NOMO-1 treated with dmso at 0.1 percent for 144 hours (cell line): Measurements from ENCODE around the gene UTS2R.

Experiments used
- DNase-seq: peaks from one replicate; lab custom pipeline; 2025; ENCODE audit not compliant: unreplicated experiment; lab: John Stamatoyannopoulos, UW

The UTS2R gene

DNA sequence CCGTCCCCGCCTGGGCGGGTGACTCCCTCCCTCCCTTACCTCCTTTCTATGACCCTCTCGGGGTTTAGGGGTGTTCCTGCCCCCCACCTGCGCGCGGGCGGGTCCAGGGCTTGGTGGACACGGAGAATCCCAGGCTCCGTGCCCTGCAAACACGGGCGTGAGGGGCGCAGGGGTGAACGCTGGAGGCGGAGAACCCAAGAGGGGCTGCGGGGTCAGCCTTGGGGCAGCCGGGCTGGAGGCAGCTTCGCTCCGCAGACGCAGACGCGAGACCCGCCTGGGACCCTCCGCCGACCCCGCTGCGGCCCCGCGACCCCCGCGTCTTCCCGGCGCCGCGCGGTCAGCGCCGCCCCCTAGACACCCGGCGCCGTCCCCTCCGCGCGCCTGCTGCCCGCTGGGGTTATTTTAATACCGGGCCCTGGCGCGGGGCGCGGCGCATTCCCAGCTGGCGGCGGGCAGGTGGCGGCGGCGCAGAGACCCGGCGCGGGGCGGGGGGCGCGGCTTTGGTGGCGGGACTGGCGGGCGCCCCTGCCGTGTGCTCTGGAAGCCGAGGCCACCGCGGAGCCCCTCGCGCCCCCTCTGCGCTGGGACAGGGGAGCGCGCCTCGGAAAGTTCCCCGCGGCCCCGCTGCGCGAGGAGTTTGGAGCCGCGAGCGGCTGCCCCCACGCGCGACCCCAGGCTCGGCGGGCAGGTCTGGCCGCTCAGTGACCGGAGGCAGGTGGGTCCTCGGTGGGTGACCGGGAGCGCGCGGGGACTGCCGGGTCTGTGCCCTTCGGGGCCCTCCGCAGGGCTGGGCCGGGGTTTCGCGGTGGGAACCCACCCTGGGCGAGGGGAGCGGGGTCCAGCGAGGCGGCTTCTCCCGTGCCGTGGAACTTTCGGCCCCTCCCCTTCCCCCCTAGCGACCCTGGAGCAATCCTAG, at the start of gene UTS2R:
TSS of gene UTS2R (plus strand) at position 433 of the 916 bp plus-strand sequence. CDS start 2,560 bp downstream, outside the sequence.
- no peak for DNase-seq

DNA sequence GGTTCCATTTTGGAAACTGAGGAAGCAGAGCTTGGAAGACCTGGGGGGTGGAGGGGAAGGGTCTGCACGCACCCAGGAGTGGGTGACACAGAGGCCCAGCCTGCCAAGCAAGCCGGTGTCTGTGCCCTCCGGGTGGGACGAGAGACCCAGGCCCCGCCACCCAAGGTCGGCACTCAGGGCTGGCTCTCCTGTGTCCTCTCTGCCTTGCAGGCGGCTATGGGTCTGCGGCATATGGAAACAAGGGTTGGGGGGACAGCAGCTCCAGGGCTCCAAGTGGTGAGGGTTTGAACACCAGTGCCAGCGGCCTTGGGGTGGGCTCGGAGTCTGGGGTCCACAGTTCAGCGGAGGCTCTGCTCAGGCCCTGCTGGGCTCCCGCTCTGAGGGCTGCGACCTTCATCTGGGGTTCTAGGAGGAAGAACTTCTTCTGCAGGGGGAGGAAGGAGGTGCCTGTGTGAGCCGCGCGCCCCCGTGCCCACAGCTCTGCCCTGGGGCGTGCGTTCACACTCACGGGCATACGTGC, 49.6 kb upstream of the UTS2R start:
- DNase-seq: no peak

DNA sequence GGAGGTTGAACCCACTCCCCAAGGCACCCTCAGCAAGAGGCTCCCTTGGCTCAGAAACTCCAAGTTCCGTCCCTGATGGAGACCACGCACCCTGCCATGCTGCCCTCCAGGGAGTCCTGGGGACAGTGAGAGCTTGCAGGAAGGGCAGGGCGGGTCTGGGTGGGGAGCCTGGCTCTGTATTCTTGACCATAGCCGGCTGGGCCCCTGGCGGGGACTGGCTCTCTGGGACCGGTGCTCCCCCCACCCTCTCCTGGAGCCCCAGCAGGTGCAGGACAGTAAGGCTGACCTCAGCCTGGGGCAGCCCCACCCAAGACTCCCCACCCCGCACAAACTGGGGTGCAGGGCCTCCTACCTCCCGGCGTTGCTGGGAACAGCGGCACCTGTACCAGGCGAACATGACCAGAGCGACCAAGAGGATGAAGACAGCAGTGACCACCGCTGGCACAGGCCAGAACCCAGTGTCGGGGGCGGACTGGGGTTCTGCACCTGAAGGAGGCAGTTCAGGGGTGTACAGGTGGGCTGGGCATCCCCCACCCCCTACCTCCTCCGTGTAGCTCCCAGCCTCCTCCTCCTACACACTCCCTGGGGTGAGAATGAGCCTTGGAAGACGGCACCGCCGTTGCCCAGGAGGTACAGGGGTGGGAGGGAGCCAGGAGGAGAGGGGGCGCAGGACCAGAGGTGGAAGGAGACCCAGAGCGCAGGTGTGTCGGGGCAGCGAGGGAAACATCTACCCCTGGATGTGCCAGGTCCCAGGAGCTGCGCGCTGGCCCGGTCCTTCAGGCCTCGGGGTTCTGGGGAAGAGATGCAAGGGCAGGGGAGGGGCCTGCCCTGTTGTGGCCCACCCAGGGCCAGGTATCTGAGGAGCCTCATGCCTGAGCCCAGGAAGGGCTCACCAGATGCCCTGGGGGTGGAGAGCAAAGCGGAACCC, 48.8 kb upstream of the UTS2R start:
- no peak for DNase-seq

DNA sequence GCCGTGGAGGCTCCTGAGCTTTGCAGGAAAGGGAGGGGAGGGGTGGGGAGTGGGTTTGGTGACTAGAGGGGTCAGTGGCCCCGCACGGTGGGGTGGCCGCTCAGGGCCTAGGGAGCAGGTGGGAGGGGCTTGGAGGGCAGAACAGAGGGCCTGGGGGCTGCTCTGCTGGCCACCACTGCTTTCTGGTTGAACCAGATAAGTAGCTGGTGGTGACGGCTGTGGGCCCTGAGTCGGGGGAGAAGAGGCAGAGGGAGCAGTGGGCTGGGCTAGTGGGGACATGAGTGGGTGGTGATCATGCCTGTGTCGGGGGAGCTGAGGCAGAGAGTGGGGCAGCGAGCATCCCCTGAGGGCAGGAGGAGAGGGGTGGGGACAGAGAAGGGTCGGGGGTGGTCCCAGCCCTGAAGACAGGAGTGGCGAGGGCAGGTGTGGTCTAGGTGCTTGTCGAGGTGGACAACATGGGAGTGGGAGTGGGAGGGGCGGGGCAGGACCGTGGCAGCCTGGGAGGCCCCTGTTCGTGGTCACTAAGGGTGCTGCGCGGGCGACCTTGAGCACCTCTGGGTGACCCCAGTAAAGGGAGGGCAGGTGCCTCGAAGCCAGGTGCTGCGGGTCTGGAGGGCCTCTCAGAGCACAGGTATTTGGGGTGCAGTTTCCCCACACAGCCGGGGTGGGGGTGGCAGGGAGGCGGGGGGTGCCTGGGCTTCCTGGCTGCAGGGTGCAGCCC, 47.9 kb upstream of the UTS2R start:
- DNase-seq: no peak

DNA sequence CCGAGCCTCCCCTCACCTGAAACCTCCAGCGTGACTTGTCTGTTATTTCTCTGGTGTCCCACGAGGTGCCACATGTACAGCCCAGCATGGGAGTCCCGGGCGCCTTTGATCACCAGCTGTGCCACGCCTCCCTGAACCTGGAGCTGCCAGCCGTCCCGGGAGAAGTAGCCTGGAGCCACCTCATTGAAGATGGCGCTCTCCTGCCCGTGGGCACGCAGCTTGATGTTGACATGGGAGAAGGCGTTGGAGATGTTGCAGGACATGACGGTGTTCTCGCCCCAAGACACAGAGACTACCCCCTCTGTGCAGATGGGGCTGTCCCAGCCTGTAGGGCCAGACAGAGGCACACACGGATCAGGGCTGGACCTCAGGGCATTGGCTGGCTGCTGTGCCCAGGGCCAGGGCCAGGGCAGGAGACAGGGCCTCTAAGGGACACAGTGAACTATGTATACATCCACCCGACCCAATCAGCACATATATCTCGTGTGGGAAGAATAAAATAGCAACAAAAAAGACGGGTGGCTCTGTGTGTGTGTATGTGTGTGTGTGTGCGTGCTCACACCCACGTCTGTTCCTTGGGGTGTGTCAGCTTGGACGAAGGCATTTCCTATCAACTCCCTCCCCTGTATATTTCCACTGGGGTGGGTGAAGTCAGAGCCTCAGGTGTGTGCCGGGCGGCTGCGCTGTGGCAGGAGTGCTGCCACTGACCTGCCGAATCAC, 46.8 kb upstream of the UTS2R start:
- DNase-seq: no peak

DNA sequence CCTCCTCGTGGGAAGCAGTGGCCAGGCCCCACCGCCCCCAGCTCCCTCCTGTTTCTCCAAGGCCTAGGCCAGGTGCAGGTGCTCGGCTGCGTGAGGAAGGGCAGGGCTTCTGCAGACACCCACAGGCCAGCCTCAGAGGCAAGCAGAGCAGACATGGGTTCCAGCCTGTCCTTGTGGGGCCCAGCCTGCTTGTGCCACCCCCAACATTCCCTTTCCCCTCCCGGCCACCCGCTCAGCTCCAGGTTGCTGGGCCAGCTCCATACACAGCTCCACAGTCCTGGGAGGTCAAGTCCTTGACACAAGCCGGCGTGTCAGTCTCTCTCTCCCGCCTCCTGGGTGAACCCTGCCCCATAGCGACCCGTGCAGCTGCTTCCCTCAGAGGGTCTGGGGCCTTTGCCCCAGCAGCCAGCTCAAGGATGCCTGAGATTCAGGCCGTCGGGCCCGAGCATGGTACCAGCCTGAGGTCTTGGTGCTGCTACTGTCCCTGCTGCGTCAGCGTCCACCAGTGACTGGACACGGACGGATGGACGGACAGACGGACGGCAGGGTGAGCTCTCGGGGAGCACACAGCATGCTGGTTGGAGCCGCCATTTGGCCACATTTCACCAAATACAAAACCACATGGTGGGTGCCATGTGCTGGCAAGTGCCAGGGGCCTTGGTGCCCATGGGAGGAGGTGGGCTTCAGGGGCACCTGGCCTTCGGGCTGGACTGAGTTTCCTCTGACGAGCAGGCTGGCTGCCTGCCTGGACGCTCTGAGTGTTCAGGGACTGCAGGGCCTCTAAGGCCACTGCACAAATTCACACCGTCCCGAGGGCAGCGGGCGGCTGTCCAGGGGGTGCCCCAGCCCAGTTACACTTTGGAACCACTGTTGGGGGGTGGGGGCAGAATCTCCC, 46.0 kb upstream of the UTS2R start:
- no peak for DNase-seq

DNA sequence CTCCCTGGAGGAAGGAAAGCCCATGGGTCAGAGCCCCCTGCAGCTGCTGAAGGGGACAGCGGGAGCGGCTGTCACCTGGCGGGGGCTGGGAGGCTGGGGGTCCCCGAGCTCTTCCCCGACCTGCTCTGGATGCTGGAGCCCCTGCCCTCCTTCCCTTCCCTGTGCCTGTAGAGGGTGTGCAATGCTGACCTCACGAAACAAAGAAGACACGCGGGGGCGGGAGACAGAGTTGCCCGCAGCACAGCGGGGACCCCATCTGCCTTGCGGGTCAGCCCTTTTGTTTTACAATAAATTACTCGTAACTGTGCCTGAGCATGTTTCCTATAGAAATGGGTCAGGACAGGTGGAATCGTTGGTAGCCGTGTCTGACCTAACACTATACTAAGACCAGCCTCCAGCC, 44.3 kb upstream of the UTS2R start:
- no peak for DNase-seq

DNA sequence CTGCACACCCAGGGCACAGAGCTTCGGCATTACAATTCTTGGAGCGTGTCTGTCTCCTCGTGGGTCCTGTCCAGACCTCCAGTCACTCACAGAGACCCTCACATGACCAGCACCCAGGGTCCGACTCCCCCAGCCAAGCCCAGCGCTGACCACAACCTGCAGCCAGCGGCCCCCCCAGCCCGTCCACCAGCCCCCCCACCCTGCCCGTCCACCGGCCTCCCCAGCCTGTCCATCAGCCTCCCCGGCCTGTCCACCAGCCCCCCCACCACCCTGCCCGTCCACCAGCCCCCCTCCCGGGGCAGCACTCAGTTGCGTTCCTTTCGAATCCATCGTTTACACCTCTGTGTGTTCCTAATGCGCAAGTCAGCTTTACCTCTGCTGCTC, 43.8 kb upstream of the UTS2R start:
- no peak for DNase-seq

DNA sequence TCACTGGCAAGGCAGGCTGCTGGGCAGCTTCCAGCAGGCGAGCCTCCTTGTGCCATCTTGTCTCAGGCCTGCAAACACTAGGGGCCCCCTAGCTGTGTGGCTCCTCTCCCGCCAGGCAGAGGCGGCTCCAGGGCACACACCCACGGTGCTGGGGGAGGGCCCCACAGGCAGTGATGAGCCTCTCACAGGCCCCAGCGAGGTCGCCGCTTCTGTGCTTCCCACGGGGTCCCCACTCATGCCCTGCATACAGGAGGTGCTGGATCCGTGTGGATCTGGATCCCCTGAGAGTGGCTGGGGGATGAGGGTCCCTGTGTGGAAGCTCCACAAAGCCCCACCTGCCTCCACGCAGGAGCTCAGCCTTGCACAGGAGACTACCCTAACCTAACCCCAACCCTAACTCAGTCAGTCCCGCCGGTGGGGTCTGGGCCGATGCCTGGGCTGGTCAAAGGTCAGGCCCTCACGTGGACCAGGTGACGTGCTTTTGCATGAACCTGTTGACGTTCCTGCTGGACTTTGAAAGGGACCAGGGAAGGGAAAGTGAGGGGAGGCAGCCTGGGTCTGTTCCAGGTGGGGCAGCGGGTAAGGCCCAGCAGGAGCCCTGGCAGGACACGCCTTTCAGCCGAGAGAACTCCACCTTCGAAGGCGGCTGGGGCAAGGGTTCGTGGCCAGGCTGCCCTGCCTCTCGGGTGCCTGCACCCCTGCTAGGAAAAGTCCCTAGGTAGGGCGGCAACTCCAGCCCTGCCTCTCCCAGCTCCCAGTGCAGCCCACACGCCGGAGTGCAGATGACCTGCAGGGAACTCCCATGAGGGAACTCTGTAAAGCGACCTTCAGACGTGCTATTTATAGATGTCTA, 43.2 kb upstream of the UTS2R start:
- no peak for DNase-seq

DNA sequence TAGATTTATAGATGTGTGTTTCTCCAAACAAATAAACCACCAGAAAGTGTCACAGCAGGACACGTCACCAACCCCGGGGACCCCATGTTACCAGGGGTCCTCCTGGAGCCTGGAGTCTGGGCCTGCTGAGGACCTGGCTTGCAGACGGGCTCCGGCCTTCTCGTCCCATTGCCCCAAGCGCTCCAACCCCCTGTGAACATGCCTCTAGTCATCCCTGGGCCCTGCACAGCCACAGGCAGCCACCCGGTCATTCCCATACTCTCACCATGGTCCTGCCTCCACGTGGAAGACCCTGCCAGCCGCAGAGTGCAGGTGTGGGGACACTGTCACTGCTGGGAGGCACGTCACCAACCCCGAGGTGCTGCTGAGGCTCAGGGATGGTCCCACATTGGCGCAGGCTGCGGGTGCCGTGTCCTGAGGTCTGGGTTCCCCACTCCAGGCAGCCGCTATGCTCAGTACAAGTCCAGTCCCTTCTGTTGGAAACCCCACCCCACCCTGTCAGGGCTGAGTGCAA, 42.5 kb upstream of the UTS2R start:
- no peak for DNase-seq

DNA sequence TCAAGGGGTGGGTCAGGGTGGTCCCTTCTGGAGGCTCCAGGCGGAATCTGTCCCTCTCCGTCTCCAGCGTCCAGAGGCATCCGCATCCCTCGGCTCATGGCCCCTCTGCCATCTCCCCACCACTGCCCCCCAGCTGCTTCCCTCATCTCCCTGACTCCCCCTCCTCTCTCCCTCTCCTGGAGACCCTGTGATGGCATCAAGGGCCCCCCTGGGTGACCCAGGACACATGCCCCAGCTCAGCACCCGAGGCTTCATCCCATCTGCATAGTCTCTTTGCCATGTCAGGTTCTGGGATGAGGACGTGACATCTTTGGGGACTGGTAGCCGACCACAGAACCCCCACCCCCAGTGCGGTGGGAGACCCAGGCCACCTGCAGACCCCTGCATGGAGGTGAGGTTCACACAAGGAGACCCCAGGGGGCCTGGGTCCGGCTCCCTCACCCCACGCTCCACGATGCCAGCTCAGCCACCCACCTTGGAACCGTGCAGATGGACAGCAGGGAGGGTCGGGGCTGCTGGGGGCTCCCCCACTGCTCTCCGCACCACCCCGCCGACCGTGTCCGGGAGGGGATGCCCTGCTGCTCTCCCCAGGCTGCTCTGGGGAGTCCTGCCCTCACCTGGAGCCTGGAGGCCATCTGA, 41.8 kb upstream of the UTS2R start:
- no peak for DNase-seq

DNA sequence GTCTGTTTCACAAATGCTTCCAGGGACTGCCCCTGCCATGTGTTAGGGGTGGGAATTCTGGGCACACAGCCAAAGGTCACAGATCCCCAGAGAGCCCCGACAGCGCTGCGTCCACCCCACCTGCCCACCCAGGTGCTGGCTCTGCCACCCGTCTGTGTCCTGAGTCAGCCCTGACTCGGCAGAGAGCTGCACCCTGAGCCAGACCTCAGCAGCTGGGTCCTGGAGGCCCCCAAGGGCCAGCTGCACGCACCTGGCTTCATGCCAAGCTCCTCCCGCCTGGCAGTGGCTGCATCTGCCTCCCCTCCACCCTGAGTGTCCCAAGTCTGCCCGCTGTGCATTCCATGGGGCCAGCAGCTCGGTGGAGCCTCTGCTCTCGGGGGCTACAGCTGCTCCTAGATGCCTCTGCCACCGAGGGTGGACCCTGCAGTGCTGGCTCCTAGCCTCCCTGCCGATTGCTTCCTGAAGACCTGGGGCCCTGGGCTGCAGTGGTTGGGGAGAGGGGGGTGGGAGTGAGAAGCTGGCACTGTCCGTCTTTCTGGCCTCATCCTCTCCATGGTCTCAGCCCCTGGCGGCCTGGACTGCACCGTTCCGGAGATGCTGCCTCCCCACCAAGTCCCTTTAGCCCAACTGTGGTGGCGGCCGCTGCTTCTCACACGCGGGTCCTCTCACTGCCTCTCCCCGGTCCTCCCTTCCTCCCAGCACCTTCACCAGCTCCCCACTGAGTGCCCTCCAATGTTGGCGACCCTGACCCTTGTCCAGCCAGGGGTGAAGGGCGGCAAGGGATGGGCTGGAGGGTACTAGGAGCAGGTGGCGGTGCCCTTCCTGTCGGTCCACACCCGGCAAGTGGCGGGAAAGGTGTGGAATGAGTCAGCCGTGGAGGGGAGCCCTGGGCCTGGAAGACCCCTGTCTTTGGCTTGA, 41.0 kb upstream of the UTS2R start:
- DNase-seq: no peak

DNA sequence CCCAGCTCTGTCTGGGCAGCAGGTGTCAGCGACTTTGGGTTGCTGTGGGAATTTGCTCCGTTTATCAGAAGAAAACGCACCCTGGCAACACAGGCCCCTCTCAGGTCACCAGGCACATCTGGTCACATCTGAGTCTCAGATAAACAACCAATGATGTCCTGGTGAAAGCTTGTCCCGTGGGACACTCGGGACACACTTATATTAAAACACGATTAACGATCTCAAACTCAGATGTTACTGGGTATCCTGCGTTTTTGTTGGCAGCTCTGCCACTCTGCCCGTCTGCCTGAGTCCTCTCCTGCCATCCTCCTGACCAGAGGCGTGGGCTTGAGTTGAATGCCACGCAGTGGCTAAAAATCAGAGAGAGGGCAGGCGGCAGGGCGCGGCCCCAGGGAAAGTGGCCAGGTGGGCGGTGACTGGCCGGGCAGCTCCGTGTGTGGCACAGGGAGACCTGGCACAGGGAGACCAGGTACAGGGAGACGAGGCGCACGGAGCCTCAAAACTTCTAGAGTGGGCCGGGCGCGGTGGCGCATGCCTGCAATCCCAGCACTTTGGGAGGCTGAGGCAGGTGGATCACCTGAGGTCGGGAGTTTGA, 40.1 kb upstream of the UTS2R start:
- DNase-seq: no peak

DNA sequence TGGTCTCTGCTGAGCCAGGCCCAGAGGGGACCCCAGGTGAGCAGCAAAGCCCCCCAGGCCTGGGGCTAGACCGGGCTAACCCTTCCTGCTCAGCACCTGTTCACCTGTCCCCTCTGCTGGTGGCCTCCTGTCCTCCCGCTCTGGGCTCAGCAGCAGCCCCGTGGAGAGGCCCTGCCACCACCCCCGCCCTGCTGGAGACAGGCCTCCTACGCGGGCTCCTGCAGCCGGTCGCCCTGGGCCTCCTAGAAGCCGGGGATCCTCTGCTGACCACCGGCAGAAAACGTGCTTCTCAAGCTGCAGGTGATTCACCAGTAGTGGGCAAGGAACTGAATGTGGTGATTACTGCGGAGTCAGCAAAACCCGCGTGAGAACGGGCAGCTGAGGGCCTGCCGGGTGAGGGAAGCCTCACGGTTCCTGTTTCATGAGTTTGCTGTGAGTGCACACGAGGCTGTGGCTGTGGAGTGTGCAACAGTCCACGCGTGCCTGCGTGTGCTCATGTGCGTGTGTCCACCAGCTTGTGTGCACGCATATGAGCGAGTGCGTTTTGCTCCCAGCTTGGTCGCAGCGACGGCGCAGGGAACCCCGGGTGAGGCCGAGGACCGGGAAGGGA, 38.8 kb upstream of the UTS2R start:
- peak; percentile 46 for DNase-seq

DNA sequence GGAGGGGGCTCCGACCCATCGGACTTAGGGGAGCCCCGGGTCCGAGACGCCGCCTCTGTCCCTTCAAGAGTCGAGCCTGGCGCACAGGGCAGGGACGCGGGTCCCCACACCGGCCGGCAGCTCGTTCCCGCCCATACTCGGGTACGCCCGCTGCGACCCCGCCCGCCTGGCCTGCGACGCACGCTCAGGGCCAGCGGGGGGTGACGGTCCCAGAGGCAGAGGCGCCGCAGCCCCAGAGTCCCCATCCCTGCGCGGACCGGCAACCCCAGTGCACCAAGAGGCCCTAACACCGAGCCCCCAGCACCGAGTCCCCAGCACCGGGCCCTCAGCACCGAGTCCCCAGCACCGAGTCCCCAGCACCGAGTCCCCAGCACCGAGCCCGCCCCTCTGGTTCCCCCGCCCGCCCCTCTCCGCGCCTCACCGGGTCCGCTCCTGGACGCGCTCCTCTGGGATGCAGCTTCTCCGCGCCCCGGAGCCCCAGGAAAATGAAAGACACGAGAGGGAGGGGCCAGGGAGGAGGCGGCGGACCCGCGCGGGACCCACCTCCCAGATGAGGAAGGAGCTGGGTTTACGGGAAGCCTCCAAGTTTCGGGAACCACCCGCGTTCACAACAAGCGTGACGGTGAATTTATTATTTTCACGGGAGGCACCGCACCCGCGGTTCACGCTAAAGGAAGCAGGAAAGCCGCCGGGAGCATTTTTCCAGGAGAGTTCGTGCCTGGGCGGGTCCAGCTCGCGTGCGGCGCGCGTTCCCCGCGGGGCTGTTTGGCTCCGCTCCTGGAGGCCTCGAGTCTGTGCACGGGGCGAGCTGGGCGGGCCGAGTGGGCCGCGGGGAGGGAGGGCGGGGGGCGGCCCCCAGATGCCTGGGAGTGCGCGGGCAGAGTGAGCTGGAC, 38.0 kb upstream of the UTS2R start, which contains the start of gene SECTM1:
TSS of gene SECTM1 (minus strand) at position 488 of the 893 bp plus-strand sequence. CDS start 6,526 bp downstream, outside the sequence.
- no peak for DNase-seq
